HFF-Myc (cell line): ENCODE data around the gene SWI5.

Experiments
- DNase-seq: peaks from one replicate; pipeline ENCODE4 v3.0.0-alpha.2; 2011; ENCODE audit warnings: low read depth; ENCODE audit errors: extremely low read depth
- H3K4me3 ChIP-seq: replicated peaks from 2 replicates; pipeline ENCODE4 v1.5.1; 2011; ENCODE audit warnings: low read depth, mild to moderate bottlenecking, control low read depth, low read length
- TF ChIP-seq, protein P1 (sequence below): IDR thresholded peaks from 2 replicates; pipeline ENCODE4 v1.5.1; 2012; ENCODE audit warnings: mild to moderate bottlenecking, low read depth, low read length, control low read depth; ENCODE audit errors: missing control alignments

SWI5 gene

DNA sequence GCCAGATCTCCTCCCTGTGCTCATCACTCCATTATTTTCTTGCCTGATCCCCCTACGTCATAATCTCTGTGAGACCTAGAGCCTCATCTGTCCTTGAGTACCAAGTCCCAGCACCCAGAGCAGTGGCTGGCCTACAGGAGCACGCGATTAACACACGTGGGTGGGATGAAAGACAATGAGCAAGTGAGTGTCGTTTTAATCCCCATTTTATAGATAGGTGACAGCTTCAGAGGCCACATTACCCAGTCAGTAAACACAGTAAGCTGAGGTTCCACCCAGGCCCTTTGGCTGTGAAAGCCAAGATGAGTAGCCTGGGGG lies 28.9 kb downstream of the SWI5 start:
- H3K4me3 ChIP-seq, result no peak overlapping the region
- TF ChIP-seq, protein P1, sequence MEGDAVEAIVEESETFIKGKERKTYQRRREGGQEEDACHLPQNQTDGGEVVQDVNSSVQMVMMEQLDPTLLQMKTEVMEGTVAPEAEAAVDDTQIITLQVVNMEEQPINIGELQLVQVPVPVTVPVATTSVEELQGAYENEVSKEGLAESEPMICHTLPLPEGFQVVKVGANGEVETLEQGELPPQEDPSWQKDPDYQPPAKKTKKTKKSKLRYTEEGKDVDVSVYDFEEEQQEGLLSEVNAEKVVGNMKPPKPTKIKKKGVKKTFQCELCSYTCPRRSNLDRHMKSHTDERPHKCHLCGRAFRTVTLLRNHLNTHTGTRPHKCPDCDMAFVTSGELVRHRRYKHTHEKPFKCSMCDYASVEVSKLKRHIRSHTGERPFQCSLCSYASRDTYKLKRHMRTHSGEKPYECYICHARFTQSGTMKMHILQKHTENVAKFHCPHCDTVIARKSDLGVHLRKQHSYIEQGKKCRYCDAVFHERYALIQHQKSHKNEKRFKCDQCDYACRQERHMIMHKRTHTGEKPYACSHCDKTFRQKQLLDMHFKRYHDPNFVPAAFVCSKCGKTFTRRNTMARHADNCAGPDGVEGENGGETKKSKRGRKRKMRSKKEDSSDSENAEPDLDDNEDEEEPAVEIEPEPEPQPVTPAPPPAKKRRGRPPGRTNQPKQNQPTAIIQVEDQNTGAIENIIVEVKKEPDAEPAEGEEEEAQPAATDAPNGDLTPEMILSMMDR, result no peak
- DNase-seq, result no peak

DNA sequence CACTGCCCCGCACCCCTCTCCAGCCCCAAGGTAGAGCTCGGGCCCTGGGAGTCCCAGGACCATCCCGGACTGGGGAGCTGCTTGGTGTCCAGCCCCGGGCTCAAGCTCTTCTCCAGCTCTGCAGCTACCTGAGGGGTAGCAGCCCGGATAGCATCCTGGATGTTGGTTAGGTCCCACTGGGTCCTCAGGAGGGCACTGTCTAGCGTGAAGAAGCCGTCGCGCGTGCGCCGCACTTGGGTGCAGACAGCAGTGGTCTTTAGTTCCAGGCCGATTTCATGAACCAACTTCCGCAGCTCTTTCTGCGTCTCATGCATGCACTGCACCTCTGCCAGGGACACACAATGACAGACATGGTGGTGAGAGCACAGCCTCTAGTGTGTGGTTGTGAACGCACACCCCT lies 33.5 kb downstream of the SWI5 start:
- no peak for DNase-seq
- TF ChIP-seq, protein P1, result no peak
- no peak overlapping the region for H3K4me3 ChIP-seq

- no peak for DNase-seq
- no peak overlapping the region for H3K4me3 ChIP-seq
- TF ChIP-seq, protein P1, result no peak
Measured at GRCh38 chr9:128310461-128310860, 34.4 kb downstream of the SWI5 start.

GRCh38 chr9:128314697-128315096 lies 38.6 kb downstream of the SWI5 start:
- TF ChIP-seq, protein P1, result no peak
- no peak overlapping the region for H3K4me3 ChIP-seq
- no peak for DNase-seq

GRCh38 chr9:128316421-128316820 lies 40.3 kb downstream of the SWI5 start:
- TF ChIP-seq, protein P1, result no peak
- H3K4me3 ChIP-seq, result no peak overlapping the region
- no peak for DNase-seq

GRCh38 chr9:128317629-128318028 lies 41.6 kb downstream of the SWI5 start:
- TF ChIP-seq, protein P1, result no peak
- no peak for DNase-seq
- no peak overlapping the region for H3K4me3 ChIP-seq

DNA sequence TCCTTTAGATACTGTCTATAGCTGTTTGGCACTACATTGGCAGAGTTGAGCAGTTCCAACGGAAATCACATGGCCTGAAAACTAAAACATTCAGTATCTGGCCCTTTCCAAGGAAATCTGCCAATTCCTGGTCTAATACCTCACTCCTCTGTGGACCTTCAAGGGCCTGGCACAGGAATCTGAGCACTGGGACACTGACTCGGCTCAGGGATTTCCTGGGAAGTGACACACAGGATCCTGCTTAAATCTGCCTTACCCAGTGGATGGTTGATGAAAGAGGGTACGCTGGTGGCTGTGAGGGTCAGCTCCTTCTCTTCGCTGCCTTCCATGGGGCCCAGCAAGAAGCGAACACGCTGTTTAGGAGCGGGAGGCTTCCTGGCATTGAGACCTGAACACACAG lies 45.3 kb downstream of the SWI5 start:
- H3K4me3 ChIP-seq, result peak overlapping the region; percentile 97
- no peak for DNase-seq
- TF ChIP-seq, protein P1, result no peak
